Measurements from ENCODE around the gene ZSWIM4. TPM values are rescaled to one million over a fixed set of nuclear protein-coding genes. Genes with fewer than 3 reads are reported as not detected.

ZSWIM4 gene
- total and polyA plus RNA-seq, 2 of the 4 experiments (the other 2 are of a cell fraction), result 2.2 to 6.2 TPM

GRCh38 chr19:13813147-13813546 lies 17.9 kb downstream of the ZSWIM4 start:
- peaks cover 4% of the 10 kb centered on the region; the same call in 1 of the 2 replicates for H4K20me1 ChIP-seq (ENCODE audit: insufficient read depth, low read length)
- TF ChIP-seq NFE2L2 (IDR thresholded peaks at IDR 0.05; ENCODE audit: low read depth, low read length) (no peak), RCOR1 (IDR thresholded peaks at IDR 0.05; ENCODE audit: insufficient replicate concordance, low read length) (no peak), MAZ (IDR thresholded peaks at IDR 0.05; ENCODE audit: borderline replicate concordance, low read depth, low read length) (no peak), RAD21 (IDR thresholded peaks at IDR 0.05; ENCODE audit: low read length) (no peak), POLR2A (IDR thresholded peaks at IDR 0.05; ENCODE audit: low read depth, low read length) (no peak), MAFK (IDR thresholded peaks at IDR 0.05; ENCODE audit: low read depth, low read length) (no peak), CTCF (conservative IDR thresholded peaks at IDR 0.05; ENCODE audit: low read depth, low read length) (no peak), CHD1 (IDR thresholded peaks at IDR 0.05; ENCODE audit: low read depth, low read length) (no peak), BHLHE40 (IDR thresholded peaks at IDR 0.05; ENCODE audit: low read depth, low read length) (no peak), SMC3 (IDR thresholded peaks at IDR 0.05; ENCODE audit: low read depth, low read length) (no peak), ELK1 (IDR thresholded peaks at IDR 0.05; ENCODE audit: borderline replicate concordance, low read depth, low read length) (no peak), MXI1 (IDR thresholded peaks at IDR 0.05; ENCODE audit: borderline replicate concordance, low read depth, low read length) (no peak), FOS (IDR thresholded peaks at IDR 0.05; ENCODE audit: low read depth, low read length) (no peak), RFX5 (IDR thresholded peaks at IDR 0.05; ENCODE audit: low read depth, low read length) (no peak), USF2 (IDR thresholded peaks at IDR 0.05; ENCODE audit: low read depth, low read length) (no peak), CEBPB (IDR thresholded peaks at IDR 0.05; ENCODE audit: low read depth, low read length) (no peak)
- no peak overlapping the region for H3K9ac ChIP-seq (ENCODE audit: low read depth, low read length)
- DNase-seq (no peak), ATAC-seq (ENCODE audit: low read depth) (no peak)
- no peaks in the 10 kb centered on the region for H3K9me3 ChIP-seq (ENCODE audit: control insufficient read depth, insufficient read depth, low read length)
- no peaks in the 10 kb centered on the region for H3K4me1 ChIP-seq (ENCODE audit: control insufficient read depth, insufficient read depth, low read length)
- BruUV-seq (replicated peaks), result no TSS peak
- no peak overlapping the region for H2BK20ac ChIP-seq (ENCODE audit: low read depth, low read length)
- ChIA-PET CTCF (interaction anchor here (0.6 kb wide), 1 partner anchor 66 kb away, joined by 3 read pairs; no protein-coding TSS in a partner anchor), POLR2A (ENCODE audit: unreplicated experiment) (interaction anchor here (0.6 kb wide), 1 partner anchor 871 kb away, joined by 4 read pairs; no protein-coding TSS in a partner anchor)
- H3K56ac ChIP-seq (ENCODE audit: extremely low read depth, insufficient read depth, low read length), result no peak overlapping the region
- no peak overlapping the region for H4K91ac ChIP-seq (ENCODE audit: insufficient read depth, low read depth, low read length)
- no peak overlapping the region for H2BK15ac ChIP-seq (ENCODE audit: low read depth, low read length)
- H3K9me1 ChIP-seq (ENCODE audit: insufficient read depth, low read length), result peaks cover 3% of the 10 kb centered on the region; the same call in 1 of the 2 replicates
- H2BK120ac ChIP-seq (ENCODE audit: low read depth, low read length), result no peak overlapping the region
- H3K27ac ChIP-seq (ENCODE audit: insufficient read depth, low read length), result no peak overlapping the region
- H3K18ac ChIP-seq (ENCODE audit: low read depth, low read length), result no peak overlapping the region
- intact Hi-C loops (cut with micrococcal nuclease), result no loop called here
- no CpG with 5 or more reads among the region's 2 CpGs for WGBS, 2 experiments (ENCODE audit: extremely low coverage in 2 of 2, insufficient read length in 1 of 2)
- dilution Hi-C loops (cut with HindIII; ENCODE audit: low sequenced_read_pairs, unreplicated experiment), result no loop called here
- H3K23ac ChIP-seq (ENCODE audit: low read depth, low read length), result no peak overlapping the region
- H3K4me3 ChIP-seq (ENCODE audit: insufficient read depth, low read depth, low read length), result no peak overlapping the region
- H3K36me3 ChIP-seq (ENCODE audit: control insufficient read depth, insufficient read depth, low read length), result peaks cover 65% of the 10 kb centered on the region
- in situ Hi-C loops (cut with MboI; ENCODE audit: low sequenced_read_pairs), result no loop called here
- H3K4me2 ChIP-seq (ENCODE audit: low read depth, low read length), result no peak overlapping the region
- H3K79me1 ChIP-seq (ENCODE audit: low read depth in 1 of 2, low read length in 2 of 2), result peaks cover under 1 to 17% of the 10 kb centered on the region in 2 experiments; a peak in 3 of 4 replicates
- no peak overlapping the region for H3K4ac ChIP-seq (ENCODE audit: low read depth, low read length)
- H4K5ac ChIP-seq (ENCODE audit: low read depth, low read length), result no peak overlapping the region
- no peak overlapping the region for H2BK5ac ChIP-seq (ENCODE audit: low read depth, low read length, poor library complexity, severe bottlenecking)
- no peaks in the 10 kb centered on the region for H3K27me3 ChIP-seq (ENCODE audit: control insufficient read depth, insufficient read depth, low read length)
- H3K14ac ChIP-seq (replicated peaks; ENCODE audit: low read depth, low read length), result no peak overlapping the region
- H4K8ac ChIP-seq (ENCODE audit: low read depth in 2 of 2, low read length in 2 of 2), result no peak overlapping the region
- no peak overlapping the region for H2AFZ ChIP-seq (replicated peaks; ENCODE audit: low read length, poor library complexity)
- no peak overlapping the region for H2AK9ac ChIP-seq (replicated peaks; ENCODE audit: low read depth, low read length, poor library complexity)
- no peak overlapping the region for H2AK5ac ChIP-seq (ENCODE audit: low read depth, low read length)
